ENCODE measurements around the gene L3MBTL4. TPM values are rescaled to one million over a fixed set of nuclear protein-coding genes. Genes with fewer than 3 reads are reported as not detected.

L3MBTL4 gene
- total RNA-seq, 2 donors from 2014 or later = 4.6 to 7.2 TPM

DNA sequence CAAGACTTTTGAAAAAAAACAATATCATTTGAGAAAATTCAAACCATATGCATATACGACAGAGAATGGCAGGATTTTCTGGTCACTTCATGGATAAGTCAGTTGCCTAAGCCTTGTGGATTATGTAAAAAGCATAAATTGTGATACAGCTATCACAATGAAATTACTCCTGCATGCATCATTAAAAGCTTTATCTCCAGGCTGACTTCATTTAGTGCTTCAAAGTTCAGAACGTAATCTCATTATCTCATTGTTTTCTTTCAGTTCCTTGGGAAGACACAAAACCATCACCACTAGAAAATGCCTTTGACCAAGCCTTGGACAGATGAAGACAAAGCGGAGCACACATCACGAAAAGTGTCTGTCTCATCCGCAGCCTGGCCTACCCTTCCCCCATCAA lies 57.0 kb downstream of the L3MBTL4 start:
- Histone ChIP-seq H3K9ac (ENCODE audit: extremely low read depth, low read length, poor library complexity, severe bottlenecking) (no peak overlapping the region), H3K27me3 (ENCODE audit: control insufficient read depth, insufficient read depth, low read length, poor library complexity, severe bottlenecking) (no peaks in the 10 kb centered on the region), H3K36me3 (ENCODE audit: control insufficient read depth, insufficient read depth, low read length) (no peaks in the 10 kb centered on the region), H3K4me3 (ENCODE audit: low read length) (no peak overlapping the region), H3K4me1 (ENCODE audit: control insufficient read depth, insufficient read depth, low read length) (no peaks in the 10 kb centered on the region), H3K9me3 (ENCODE audit: control insufficient read depth, low read length) (no peaks in the 10 kb centered on the region), H3K27ac (ENCODE audit: low read depth, low read length) (no peak overlapping the region)
- no peak for TF ChIP-seq CTCF (conservative IDR thresholded peaks at IDR 0.05)
- 82 to 93% methylated on average over 5 of the region's 5 CpGs for WGBS, 2 experiments (ENCODE audit: insufficient coverage in 1 of 2, insufficient read length in 1 of 2)
- no peak for DNase-seq
- Mint-ChIP-seq H3K27ac (no peak overlapping the region), H3K9me3 (no peaks in the 10 kb centered on the region), H3K4me1 (peaks cover 30% of the 10 kb centered on the region), H3K36me3 (ENCODE audit: low read depth) (no peaks in the 10 kb centered on the region), H3K4me3 (no peak overlapping the region), H3K27me3 (ENCODE audit: insufficient read depth) (peaks cover 3% of the 10 kb centered on the region)

GRCh38 chr18:6355789-6356589 lies 58.7 kb downstream of the L3MBTL4 start:
- Histone ChIP-seq H3K27ac (ENCODE audit: low read depth, low read length) (no peak overlapping the region), H3K4me1 (ENCODE audit: control insufficient read depth, insufficient read depth, low read length) (no peaks in the 10 kb centered on the region), H3K9ac (ENCODE audit: extremely low read depth, low read length, poor library complexity, severe bottlenecking) (no peak overlapping the region), H3K9me3 (ENCODE audit: control insufficient read depth, low read length) (no peaks in the 10 kb centered on the region), H3K36me3 (ENCODE audit: control insufficient read depth, insufficient read depth, low read length) (no peaks in the 10 kb centered on the region), H3K4me3 (ENCODE audit: low read length) (no peak overlapping the region), H3K27me3 (ENCODE audit: control insufficient read depth, insufficient read depth, low read length, poor library complexity, severe bottlenecking) (no peaks in the 10 kb centered on the region)
- no peak for DNase-seq
- H3K36me3 Mint-ChIP-seq (ENCODE audit: low read depth) = no peaks in the 10 kb centered on the region
- H3K4me1 Mint-ChIP-seq = peaks cover 26% of the 10 kb centered on the region
- H3K9me3 Mint-ChIP-seq = no peaks in the 10 kb centered on the region
- WGBS, 2 experiments (ENCODE audit: insufficient coverage in 1 of 2, insufficient read length in 1 of 2) = 90 to 100% methylated on average over 5 to 9 of the region's 9 CpGs
- H3K27ac Mint-ChIP-seq = no peak overlapping the region
- no peaks in the 10 kb centered on the region for H3K27me3 Mint-ChIP-seq (ENCODE audit: insufficient read depth)
- no peak for TF ChIP-seq CTCF (conservative IDR thresholded peaks at IDR 0.05)
- H3K4me3 Mint-ChIP-seq = no peak overlapping the region

GRCh38 chr18:6352275-6352674 lies 62.4 kb downstream of the L3MBTL4 start:
- no peak overlapping the region for H3K27ac Mint-ChIP-seq

More at GRCh38 chr18:6352275-6352674, 62.4 kb downstream of the L3MBTL4 start:
- Histone ChIP-seq H3K27me3 (ENCODE audit: control insufficient read depth, insufficient read depth, low read length, poor library complexity, severe bottlenecking) (no peaks in the 10 kb centered on the region), H3K4me3 (ENCODE audit: low read length) (no peak overlapping the region), H3K36me3 (ENCODE audit: control insufficient read depth, insufficient read depth, low read length) (no peaks in the 10 kb centered on the region), H3K4me1 (ENCODE audit: control insufficient read depth, insufficient read depth, low read length) (no peaks in the 10 kb centered on the region), H3K27ac (ENCODE audit: low read depth, low read length) (no peak overlapping the region), H3K9me3 (ENCODE audit: control insufficient read depth, low read length) (no peaks in the 10 kb centered on the region), H3K9ac (ENCODE audit: extremely low read depth, low read length, poor library complexity, severe bottlenecking) (no peak overlapping the region)
- Mint-ChIP-seq H3K4me1 (peaks cover 12% of the 10 kb centered on the region), H3K9me3 (peaks cover 2% of the 10 kb centered on the region), H3K27me3 (ENCODE audit: insufficient read depth) (no peaks in the 10 kb centered on the region), H3K4me3 (no peak overlapping the region), H3K36me3 (ENCODE audit: low read depth) (no peaks in the 10 kb centered on the region)
- TF ChIP-seq CTCF (conservative IDR thresholded peaks at IDR 0.05) = no peak
- DNase-seq = no peak
